Activated CD4-positive, alpha-beta memory T cell treated with anti-CD3 and anti-CD28 coated beads for 36 hours (primary cell): ENCODE measurements around the gene NELFB. TPM values are rescaled to one million over a fixed set of nuclear protein-coding genes. Genes with fewer than 3 reads are reported as not detected.

ENCODE experiments used
- CTCF ChIA-PET: fragments of 350-600 bp; sonication (Branson Sonifier 250); formaldehyde crosslinking; loops from one replicate; lab custom pipeline; 2021; ENCODE audit warnings: antibody characterized with exemption, inconsistent platforms; lab: Charles Lee
- POLR2A ChIA-PET: fragments of 350-600 bp; sonication (Branson Sonifier 250); formaldehyde crosslinking; loops from one replicate; lab custom pipeline; 2021; ENCODE audit warnings: antibody characterized with exemption; lab: Charles Lee
- DNase-seq: peaks from one replicate; pipeline ENCODE4 v3.0.0-alpha.2; 2020
- H3K27ac Mint-ChIP-seq: one replicate; pipeline ENCODE4 v1.8.0; 2021; ENCODE audit warnings: mixed read lengths
- H3K27me3 Mint-ChIP-seq: one replicate; pipeline ENCODE4 v1.8.0; 2021; ENCODE audit warnings: mixed read lengths
- H3K36me3 Mint-ChIP-seq: one replicate; pipeline ENCODE4 v1.8.0; 2021; ENCODE audit warnings: mixed read lengths
- H3K4me1 Mint-ChIP-seq: one replicate; pipeline ENCODE4 v1.8.0; 2021; ENCODE audit warnings: low read depth, mixed read lengths
- H3K4me3 Mint-ChIP-seq: one replicate; pipeline ENCODE4 v1.8.0; 2021; ENCODE audit warnings: mild to moderate bottlenecking, mixed read lengths
- H3K9me3 Mint-ChIP-seq: one replicate; pipeline ENCODE4 v1.8.0; 2021; ENCODE audit warnings: mixed read lengths
- intact Hi-C: fragments of 100-400 bp; cut with micrococcal nuclease; formaldehyde crosslinking; loops from one replicate; pipeline ENCODE4 v1.15.1; 2023
- total RNA-seq, 2 experiments: library from RNA; stranded (reverse); gene quantifications; one replicate each; pipeline ENCODE4 v1.2.3, GENCODE V29; 2021

NELFB gene
- total RNA-seq, 2 experiments from 2014 or later = 57.2 to 57.9 TPM

DNA sequence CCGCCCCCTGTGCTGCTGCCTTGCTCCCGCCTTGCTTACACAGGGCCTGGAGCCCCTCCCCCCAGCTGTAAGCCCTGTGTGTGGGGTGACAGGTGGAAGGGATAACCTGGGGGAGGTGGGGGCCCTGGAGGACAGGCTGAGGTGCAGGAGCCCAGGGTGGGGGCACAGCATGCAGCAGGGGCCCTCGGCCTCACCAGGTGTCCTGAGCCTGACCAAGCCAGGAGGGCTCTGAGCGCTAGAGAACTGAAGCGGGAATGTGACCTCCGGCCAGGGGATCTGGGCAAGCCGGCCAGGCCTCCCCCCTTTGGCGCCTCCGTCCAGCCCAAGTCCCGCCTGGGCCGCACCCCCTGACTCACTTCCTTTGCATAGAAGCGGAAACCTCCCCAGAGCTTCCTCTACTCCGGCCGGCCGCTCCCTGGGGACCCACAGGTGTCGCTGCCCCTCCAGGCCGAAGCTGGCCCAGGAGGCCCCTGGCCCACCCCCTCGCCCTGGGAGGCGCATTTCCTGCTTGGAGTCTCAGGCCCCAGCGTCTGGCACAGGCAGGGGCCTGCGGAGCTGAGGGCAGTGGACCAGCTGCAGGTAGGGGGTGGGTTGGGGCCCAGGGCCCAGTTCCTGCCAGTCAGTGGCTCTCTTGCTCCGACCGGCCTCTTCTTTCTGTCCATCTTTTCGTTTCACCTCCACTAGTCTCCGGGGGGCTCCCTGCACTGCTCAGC lies 22.4 kb downstream of the NELFB start, which contains the start of gene TOR4A:
Gene TOR4A (plus strand): TSS at position 398 of the 713 bp plus-strand sequence. CDS start 964 bp downstream, outside the sequence.
- POLR2A ChIA-PET = interaction anchor here (1.0 kb wide), 1 partner anchor 20 kb away, joined by 3 read pairs; no protein-coding TSS in a partner anchor
- H3K27ac Mint-ChIP-seq = peak within 1 kb of the TSS; percentile 46
- no peaks in the 10 kb centered on the region for H3K36me3 Mint-ChIP-seq
- H3K4me3 Mint-ChIP-seq = peak within 1 kb of the TSS; percentile 75
- peak; percentile 67 for DNase-seq
- intact Hi-C loops = no loop called here
- H3K27me3 Mint-ChIP-seq = no peaks in the 10 kb centered on the region
- H3K9me3 Mint-ChIP-seq = no peaks in the 10 kb centered on the region
- peaks cover 8% of the 10 kb centered on the region for H3K4me1 Mint-ChIP-seq
- CTCF ChIA-PET = interaction anchor here (1.0 to 1.4 kb wide), 2 partner anchors 40 to 50 kb away, joined by 3 to 4 read pairs; partner anchors contain the start of gene RNF224

DNA sequence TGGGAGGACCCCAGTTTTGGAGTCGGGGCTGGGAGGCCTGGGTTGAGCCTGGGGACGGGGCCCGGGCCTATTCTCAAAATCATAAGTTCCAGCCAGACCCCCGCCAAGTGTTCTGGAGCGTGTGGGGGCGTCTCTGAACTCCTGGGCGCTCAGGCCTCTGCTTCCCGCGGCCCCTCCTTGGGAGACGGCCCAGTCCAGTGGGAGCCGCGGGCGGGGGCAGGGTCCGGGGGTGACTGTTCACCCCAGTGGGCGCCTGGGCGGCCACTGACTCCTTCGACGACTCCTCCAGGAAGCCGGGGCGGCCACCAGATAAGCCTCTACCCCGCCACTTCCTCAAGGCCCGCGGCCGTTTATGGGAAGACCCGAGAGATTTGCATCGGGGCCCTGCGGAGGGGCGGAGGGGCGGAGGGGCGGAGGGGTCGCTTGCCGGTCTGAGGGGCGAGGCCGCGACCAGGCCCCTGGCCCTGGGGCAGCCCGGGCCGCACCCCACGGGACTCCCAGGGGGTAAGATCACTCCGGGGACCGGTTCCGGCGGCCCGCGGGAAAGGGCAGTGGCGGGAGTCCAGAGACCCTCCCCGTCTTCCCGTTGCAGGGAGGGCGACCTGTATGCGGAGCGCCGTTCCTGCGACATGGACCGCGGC lies 23.1 kb downstream of the NELFB start:
- H3K4me1 Mint-ChIP-seq = peaks cover 8% of the 10 kb centered on the region
- intact Hi-C loops = no loop called here
- ChIA-PET CTCF (interaction anchor here (1.0 kb wide), 1 partner anchor 41 kb away, joined by 4 read pairs; no protein-coding TSS in a partner anchor), POLR2A (no interaction called here)
- no peaks in the 10 kb centered on the region for H3K36me3 Mint-ChIP-seq
- no peaks in the 10 kb centered on the region for H3K9me3 Mint-ChIP-seq
- H3K27ac Mint-ChIP-seq = peak overlapping the region; percentile 46
- H3K27me3 Mint-ChIP-seq = no peaks in the 10 kb centered on the region
- no peak for DNase-seq
- peak overlapping the region; percentile 75 for H3K4me3 Mint-ChIP-seq

DNA sequence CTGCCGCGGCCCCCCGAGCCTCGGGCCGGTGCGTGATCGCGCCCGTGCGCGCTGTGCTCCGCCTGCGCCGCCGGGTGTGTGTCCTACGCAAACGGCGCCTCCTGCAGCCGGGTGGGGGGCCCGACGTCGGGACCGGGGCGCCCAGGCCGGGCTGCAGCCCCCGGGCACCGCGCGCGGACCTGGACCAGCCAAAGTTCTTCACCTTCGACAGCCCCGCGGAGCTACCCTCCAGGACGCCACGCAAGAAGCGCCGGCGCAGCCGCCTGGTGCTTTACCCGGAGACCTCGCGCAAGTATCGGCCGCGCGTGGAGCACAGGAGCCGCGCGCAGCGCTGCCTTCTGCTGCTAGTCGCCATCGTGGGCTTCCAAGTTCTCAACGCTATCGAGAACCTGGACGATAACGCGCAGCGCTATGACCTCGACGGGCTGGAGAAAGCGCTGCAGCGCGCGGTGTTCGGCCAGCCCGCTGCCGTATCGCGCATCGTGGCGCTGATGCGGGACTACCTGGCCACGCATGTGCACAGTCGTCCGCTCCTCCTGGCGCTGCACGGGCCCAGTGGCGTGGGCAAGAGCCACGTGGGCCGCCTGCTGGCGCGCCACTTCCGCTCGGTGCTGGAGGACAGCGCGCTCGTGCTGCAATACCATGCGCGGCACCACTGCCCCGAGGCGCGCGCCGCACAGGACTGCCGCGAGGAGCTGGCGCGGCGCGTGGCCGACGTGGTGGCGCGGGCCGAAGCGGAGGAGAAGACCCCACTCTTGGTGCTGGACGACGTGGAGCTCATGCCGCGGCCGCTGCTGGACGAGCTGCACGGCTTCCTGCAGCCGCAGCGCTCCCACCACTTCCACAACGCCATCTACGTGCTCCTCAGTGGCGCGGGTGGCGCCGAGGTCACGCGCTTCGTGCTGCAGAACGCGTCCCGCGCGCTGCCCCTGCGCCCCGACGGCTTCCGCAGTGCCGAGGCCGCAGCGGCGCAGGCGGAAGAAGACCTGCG lies 23.9 kb downstream of the NELFB start:
- CTCF ChIA-PET = no interaction called here
- Mint-ChIP-seq H3K27me3 (no peaks in the 10 kb centered on the region), H3K9me3 (no peaks in the 10 kb centered on the region), H3K4me3 (no peak overlapping the region), H3K36me3 (no peaks in the 10 kb centered on the region), H3K27ac (no peak overlapping the region), H3K4me1 (peaks cover 8% of the 10 kb centered on the region)
- DNase-seq = no peak
- intact Hi-C loops = no loop called here
- POLR2A ChIA-PET = no interaction called here

DNA sequence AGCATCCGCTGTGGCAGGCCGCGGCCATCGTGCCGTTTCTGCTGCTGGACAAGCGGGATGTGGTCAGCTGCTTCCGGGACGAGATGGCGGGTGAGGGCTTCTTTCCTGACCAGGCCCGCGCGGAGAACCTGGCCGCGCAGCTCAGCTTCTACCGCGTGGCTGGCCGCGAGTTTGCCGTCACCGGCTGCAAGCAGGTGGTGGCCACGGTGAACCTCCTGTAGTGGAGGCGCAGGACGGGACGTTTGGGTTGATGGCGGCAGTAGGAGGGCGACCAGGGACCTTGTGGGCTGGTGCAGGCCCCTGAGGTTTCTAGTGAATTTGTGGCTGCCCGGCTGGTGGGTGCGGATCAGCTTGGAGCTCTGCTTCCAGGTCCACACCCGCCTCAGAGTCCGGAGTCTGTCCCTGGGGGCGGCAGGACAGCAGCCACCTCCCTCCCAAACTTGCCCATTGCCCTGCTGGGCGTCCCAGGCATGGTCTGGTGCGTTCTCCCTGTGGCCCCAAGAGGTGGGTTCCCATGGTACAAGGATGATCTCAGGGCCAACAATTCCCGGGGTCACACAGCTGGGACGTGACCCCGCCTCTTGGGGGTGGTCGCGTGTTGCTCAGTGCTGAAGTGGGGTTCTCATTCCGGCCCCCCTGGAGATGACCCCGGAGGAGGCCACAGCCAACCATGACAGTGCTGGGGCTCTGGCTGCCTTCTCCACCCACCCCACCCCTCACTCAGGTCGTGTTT lies 24.8 kb downstream of the NELFB start:
- H3K27ac Mint-ChIP-seq = no peak overlapping the region
- CTCF ChIA-PET = no interaction called here

DNA sequence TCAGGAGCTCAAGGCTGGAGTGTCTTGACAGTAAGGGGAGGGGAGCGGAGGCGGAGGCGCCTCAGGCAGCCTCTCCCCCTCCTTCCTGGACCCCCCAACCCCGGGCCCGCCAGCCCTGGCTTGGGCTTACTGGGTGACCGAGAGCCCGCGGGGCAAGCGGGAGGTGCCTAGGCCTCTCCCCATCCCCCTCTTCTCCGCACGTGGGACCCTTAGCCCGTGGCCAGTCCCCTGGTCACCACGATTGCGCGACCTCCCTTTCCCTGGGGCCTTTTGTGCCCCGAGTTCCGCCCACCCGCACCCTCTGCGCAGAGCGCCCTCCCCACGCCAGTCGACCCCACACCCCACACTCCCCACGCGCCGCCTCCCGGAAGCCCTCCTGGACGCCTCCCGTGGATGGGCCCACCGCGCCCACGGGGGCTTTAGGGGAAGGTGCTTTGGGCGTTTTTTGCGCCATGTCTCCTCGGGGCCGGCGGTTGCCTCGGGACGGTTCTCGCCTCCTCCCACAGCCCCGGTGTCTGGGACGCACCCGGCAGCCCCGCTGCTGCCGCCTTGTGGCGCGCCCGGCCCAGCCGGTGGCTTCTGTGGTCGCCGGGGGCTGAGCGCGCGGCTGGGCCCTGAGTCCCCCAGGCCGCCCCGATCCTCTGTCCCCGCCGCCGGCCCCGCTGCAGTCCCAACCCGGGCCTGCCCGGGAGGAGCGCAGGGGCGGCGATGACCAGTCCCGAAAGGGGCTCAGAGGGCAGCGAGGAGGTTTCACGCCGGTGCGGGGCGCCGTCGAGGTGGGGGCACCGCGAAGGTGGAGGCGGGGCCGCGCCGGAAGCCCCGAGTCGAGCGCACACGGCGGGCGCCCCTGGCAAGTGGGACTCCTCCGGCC lies 25.6 kb downstream of the NELFB start:
- ChIA-PET POLR2A (no interaction called here), CTCF (no interaction called here)
- Mint-ChIP-seq H3K27ac (no peak overlapping the region), H3K4me3 (no peak overlapping the region), H3K9me3 (no peaks in the 10 kb centered on the region), H3K36me3 (no peaks in the 10 kb centered on the region), H3K27me3 (no peaks in the 10 kb centered on the region), H3K4me1 (peaks cover 8% of the 10 kb centered on the region)
- no peak for DNase-seq
- intact Hi-C loops = no loop called here

More for the DNA sequence above, 24.8 kb downstream of the NELFB start:
- Mint-ChIP-seq H3K36me3 (no peaks in the 10 kb centered on the region), H3K27me3 (no peaks in the 10 kb centered on the region), H3K4me3 (no peak overlapping the region), H3K4me1 (peaks cover 8% of the 10 kb centered on the region), H3K9me3 (no peaks in the 10 kb centered on the region)
- no peak for DNase-seq
- POLR2A ChIA-PET = no interaction called here
- intact Hi-C loops = no loop called here

DNA sequence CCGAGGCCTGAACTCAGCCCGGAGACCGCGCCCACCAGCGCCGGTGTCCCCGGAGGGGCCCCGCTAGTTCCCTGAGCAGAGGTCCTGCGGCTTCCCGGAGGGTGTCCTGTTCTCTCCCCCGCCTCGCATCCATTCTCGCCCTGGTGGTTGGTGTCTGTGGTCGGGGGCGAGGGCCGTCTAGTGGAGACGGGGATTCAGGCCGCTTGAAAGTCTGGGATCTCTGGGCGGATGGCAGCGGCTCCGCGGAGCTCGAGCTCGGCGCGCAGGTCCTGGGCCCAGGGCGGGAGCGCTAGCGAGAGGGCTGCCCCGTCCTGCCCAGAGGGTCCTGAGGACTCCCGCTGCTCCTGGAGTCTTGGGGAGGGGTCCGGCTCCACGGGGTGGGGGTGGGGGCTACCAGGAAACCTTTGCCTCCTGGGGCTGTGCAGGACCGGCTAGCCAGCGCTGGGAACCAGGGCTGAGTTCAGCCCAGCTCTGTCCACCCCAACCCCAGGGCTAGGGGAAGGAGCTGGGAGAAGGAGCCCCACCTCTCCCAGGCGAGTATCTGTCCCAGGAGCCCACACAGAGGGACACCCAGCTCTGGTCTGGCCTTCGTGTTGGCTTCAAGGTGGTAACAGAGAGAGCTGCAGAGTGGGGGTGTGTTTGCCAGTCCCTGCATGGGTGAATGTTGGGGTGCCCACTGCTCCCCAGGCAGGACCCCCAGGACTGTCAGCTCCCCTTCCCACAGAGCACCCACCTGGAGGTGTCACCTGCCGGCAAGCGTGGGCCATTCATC lies 26.4 kb downstream of the NELFB start:
- DNase-seq = no peak
- intact Hi-C loops = no loop called here
- no peaks in the 10 kb centered on the region for H3K9me3 Mint-ChIP-seq
- POLR2A ChIA-PET = no interaction called here
- no peak overlapping the region for H3K27ac Mint-ChIP-seq
- H3K36me3 Mint-ChIP-seq = no peaks in the 10 kb centered on the region
- CTCF ChIA-PET = interaction anchor here (0.6 kb wide), 1 partner anchor 107 kb away, joined by 4 read pairs; no protein-coding TSS in a partner anchor
- no peak overlapping the region for H3K4me3 Mint-ChIP-seq
- no peaks in the 10 kb centered on the region for H3K27me3 Mint-ChIP-seq
- H3K4me1 Mint-ChIP-seq = peaks cover 7% of the 10 kb centered on the region

DNA sequence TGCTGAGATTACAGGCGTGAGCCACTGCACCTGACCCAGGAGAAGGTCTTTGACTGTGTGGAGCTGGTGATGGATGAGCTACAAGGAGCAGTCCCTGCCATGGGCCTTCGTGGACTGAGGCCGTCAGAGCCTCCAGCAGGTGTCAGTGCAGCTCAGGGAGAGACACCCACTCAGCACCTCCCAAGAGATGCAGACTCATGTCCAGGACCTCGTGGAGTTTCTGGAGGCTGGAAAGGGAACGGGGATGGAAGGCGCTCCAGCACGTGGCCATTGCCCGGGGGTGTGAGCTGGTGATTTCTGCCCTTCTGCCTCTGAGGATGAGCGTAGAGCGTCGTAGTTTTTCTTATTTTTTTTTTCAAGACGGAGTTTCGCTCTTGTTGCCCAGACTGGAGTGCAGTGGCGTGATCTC lies 31.9 kb downstream of the NELFB start:
- Mint-ChIP-seq H3K4me1 (no peaks in the 10 kb centered on the region), H3K27ac (peak overlapping the region; percentile 24), H3K36me3 (no peaks in the 10 kb centered on the region), H3K9me3 (no peaks in the 10 kb centered on the region), H3K4me3 (no peak overlapping the region), H3K27me3 (peaks cover 4% of the 10 kb centered on the region)
- DNase-seq = peak; percentile 49
- CTCF ChIA-PET = interaction anchor here (0.6 to 1.3 kb wide), 7 partner anchors 15 to 342 kb away, joined by 3 to 7 read pairs (median 4); partner anchors contain the start of gene NRARP
- POLR2A ChIA-PET = no interaction called here
- intact Hi-C loops = no loop called here

DNA sequence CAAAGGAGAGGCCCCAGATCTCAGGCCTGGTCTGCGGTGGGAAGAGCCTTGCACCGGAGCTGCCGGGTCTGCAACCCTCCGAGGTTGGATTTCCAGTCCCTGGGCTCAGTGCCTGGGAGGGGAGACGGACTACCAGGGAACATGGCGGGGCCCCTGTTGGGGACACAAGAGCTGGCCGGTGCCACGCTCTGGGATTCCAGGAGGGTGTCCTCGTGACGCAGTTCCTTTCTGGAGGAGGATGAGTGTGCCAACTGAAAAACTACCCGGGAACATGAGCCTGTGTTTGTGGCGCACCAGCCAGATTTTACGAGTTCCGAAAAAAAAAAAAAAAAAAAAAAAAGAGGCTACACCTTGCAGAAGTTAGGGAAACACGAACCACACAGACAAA lies 38.0 kb downstream of the NELFB start:
- CTCF ChIA-PET = interaction anchor here (1.2 to 2.1 kb wide), 2 partner anchors 130 to 151 kb away, joined by 3 to 5 read pairs; partner anchors contain the start of gene EXD3
- H3K36me3 Mint-ChIP-seq = no peaks in the 10 kb centered on the region
- no peak overlapping the region for H3K27ac Mint-ChIP-seq
- no peak for DNase-seq
- H3K9me3 Mint-ChIP-seq = no peaks in the 10 kb centered on the region
- H3K4me1 Mint-ChIP-seq = peaks cover 4% of the 10 kb centered on the region
- POLR2A ChIA-PET = no interaction called here
- intact Hi-C loops = loop anchor here (10.0 kb wide), 1 partner anchor 242 kb away; no protein-coding TSS in a partner anchor
- no peak overlapping the region for H3K4me3 Mint-ChIP-seq
- peaks cover 23% of the 10 kb centered on the region for H3K27me3 Mint-ChIP-seq

DNA sequence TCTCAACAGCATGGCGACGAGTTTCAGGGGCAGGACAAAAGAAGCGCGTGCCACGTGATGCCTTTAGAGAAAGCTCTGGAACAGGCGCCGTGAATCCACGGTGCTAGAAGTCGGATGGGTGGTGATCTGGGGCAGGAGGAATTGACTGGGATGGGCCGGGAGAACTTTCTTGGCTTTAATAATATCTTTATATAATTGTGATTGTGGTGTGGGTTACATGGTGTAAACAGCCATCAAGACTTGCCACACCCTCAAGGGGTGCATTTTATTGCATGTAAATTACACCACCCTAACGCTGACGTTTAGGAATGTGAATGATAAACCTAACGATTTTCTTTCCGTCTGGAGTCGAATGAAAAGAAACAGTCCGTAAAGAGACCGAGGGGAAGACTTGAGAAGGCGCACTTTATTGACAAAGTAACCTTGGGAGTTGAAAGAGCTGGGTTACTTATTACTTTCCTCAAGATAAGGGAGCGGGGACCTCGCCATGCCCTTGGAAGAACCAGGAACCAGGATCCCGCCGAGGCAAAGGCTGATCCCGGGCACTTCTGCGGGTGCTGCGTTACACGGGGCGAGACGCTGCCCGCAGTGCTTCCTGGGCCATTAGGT lies 38.5 kb downstream of the NELFB start:
- intact Hi-C loops = loop anchor here (10.0 kb wide), 1 partner anchor 241 kb away; no protein-coding TSS in a partner anchor
- H3K4me1 Mint-ChIP-seq = peaks cover 4% of the 10 kb centered on the region
- H3K4me3 Mint-ChIP-seq = no peak overlapping the region
- H3K27ac Mint-ChIP-seq = no peak overlapping the region
- POLR2A ChIA-PET = no interaction called here
- H3K27me3 Mint-ChIP-seq = peaks cover 25% of the 10 kb centered on the region
- CTCF ChIA-PET = interaction anchor here (0.8 to 2.1 kb wide), 5 partner anchors 8 to 150 kb away, joined by 3 to 5 read pairs (median 3); partner anchors contain the start of genes EXD3 and NRARP
- H3K36me3 Mint-ChIP-seq = no peaks in the 10 kb centered on the region
- DNase-seq = no peak
- no peaks in the 10 kb centered on the region for H3K9me3 Mint-ChIP-seq
